ENCODE results near the gene TTC14. TPM values are rescaled to one million over a fixed set of nuclear protein-coding genes. Genes with fewer than 3 reads are reported as not detected.

The TTC14 gene
- total and polyA plus RNA-seq, 9 of the 15 experiments (the other 6 are each of a cell fraction or from before 2014, with no cell fraction given) = 10.0 to 61.9 (median 27.0) TPM

DNA sequence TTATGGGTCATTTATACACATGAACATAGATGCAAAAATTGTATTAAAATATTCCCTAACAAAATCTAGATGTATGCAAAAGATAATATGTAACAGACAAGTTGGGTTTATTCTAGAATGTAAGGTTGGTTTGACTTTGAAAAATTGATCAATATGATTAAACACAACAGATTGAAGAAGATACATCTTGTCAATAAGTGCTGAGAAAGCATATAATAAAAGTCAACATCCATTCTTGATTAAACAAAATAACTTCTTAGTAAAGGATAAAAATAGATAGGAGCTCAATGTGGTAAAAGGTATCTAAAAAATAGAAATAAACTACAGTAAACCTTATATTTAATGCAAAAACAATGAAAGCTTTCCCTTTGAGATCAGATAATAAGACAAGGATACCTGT lies 39.0 kb downstream of the TTC14 start:
- no peak overlapping the region for H3K4me2 ChIP-seq (ENCODE audit: insufficient read depth, low read length)
- no peak overlapping the region for H3K4me3 ChIP-seq
- no peaks in the 10 kb centered on the region for H3K79me2 ChIP-seq (ENCODE audit: control insufficient read depth, insufficient read depth, low read length)
- H3K27ac ChIP-seq (ENCODE audit: extremely low read depth, low read depth, low read length) = no peak overlapping the region
- H3K36me3 ChIP-seq (ENCODE audit: control insufficient read depth, insufficient read depth, low read length) = no peaks in the 10 kb centered on the region
- intact Hi-C loops (cut with micrococcal nuclease) (no loop called here), in situ Hi-C loops (cut with MboI) (no loop called here)
- no peak for DNase-seq (ENCODE audit: extremely low read depth in 1 of 4, low spot score in 3 of 4)
- no peaks in the 10 kb centered on the region for H3K9me1 ChIP-seq (ENCODE audit: control insufficient read depth, insufficient read depth, low read length)
- CTCF ChIA-PET (ENCODE audit: low intra/inter-chr PET ratio) = no interaction called here
- H3K27me3 ChIP-seq (ENCODE audit: control insufficient read depth in 2 of 2, insufficient read depth in 2 of 2, low read length in 2 of 2) = no peaks in the 10 kb centered on the region
- FAIRE-seq = no peak
- H3K9me3 ChIP-seq (replicated peaks; ENCODE audit: control insufficient read depth, insufficient read depth, low read depth, low read length) = no peaks in the 10 kb centered on the region
- no TSS peak for BruUV-seq (replicated peaks)
- peak; percentile 62; the same call in 1 of the 2 replicates for TF ChIP-seq C11orf30 (IDR thresholded peaks at IDR 0.05; ENCODE audit: low read depth)
- TF ChIP-seq ZNF316 (IDR thresholded peaks at IDR 0.05) = peak; percentile 80
- peak; percentile 23; the same call in 1 of the 2 replicates for TF ChIP-seq MAFG (tag; conservative IDR thresholded peaks at IDR 0.05)
- TF ChIP-seq TAF15 (IDR thresholded peaks at IDR 0.05; ENCODE audit: low read depth, low read length) = no peak
- TF ChIP-seq MAFF (IDR thresholded peaks at IDR 0.05; ENCODE audit: low read length) = 0 out of 2 replicates have a peak, but pooled peaks have one; percentile 6
- TF ChIP-seq, protein P1, sequence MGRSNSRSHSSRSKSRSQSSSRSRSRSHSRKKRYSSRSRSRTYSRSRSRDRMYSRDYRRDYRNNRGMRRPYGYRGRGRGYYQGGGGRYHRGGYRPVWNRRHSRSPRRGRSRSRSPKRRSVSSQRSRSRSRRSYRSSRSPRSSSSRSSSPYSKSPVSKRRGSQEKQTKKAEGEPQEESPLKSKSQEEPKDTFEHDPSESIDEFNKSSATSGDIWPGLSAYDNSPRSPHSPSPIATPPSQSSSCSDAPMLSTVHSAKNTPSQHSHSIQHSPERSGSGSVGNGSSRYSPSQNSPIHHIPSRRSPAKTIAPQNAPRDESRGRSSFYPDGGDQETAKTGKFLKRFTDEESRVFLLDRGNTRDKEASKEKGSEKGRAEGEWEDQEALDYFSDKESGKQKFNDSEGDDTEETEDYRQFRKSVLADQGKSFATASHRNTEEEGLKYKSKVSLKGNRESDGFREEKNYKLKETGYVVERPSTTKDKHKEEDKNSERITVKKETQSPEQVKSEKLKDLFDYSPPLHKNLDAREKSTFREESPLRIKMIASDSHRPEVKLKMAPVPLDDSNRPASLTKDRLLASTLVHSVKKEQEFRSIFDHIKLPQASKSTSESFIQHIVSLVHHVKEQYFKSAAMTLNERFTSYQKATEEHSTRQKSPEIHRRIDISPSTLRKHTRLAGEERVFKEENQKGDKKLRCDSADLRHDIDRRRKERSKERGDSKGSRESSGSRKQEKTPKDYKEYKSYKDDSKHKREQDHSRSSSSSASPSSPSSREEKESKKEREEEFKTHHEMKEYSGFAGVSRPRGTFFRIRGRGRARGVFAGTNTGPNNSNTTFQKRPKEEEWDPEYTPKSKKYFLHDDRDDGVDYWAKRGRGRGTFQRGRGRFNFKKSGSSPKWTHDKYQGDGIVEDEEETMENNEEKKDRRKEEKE (IDR thresholded peaks at IDR 0.05; ENCODE audit: borderline replicate concordance in 1 of 2, control insufficient read depth in 1 of 2, low read depth in 2 of 2, low read length in 1 of 2) = no peak
- TF ChIP-seq, protein P2, sequence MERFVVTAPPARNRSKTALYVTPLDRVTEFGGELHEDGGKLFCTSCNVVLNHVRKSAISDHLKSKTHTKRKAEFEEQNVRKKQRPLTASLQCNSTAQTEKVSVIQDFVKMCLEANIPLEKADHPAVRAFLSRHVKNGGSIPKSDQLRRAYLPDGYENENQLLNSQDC (CRISPR knock-in tag; IDR thresholded peaks at IDR 0.05) = no peak
- no peaks in the 10 kb centered on the region for H4K20me1 ChIP-seq (replicated peaks; ENCODE audit: control insufficient read depth, insufficient read depth, low read length)
- no peak overlapping the region for H2AFZ ChIP-seq (ENCODE audit: low read depth, low read length)
- H3K9ac ChIP-seq (ENCODE audit: insufficient read depth in 1 of 2, low read depth in 2 of 2, low read length in 2 of 2) = no peak overlapping the region
- H3K4me1 ChIP-seq (replicated peaks in 1 of 2; ENCODE audit: control insufficient read depth in 2 of 2, insufficient read depth in 2 of 2, low read length in 2 of 2) = no peaks in the 10 kb centered on the region
- POLR2A ChIA-PET = no interaction called here
- ATAC-seq = no peak

Measured in K562 (cell line).